T47D (cell line): ENCODE measurements around the gene NEB.

Source experiments
- DNase-seq, 2 experiments: peaks; one replicate each; pipeline versions ENCODE4 v3.0.0 to v3.0.0-alpha.2; 2011 to 2012; ENCODE audit warnings: low read depth in 1 of 2, low spot score in 1 of 2
- JUND ChIP-seq: IDR thresholded peaks from 2 replicates; pipeline ENCODE4 v1.6.1; 2012; ENCODE audit warnings: low read depth
- in situ Hi-C: cut with HindIII; loops from 2 replicates; pipeline ENCODE4 v1.10.0; 2016; ENCODE audit warnings: low sequenced_read_pairs, low pct_unique_long_range_greater_than_20kb

Gene NEB

GRCh38 chr2:151506170-151506569 is 228.1 kb downstream of the NEB start:
- in situ Hi-C loops = no loop called here
- TF ChIP-seq JUND = no peak
- no peak for DNase-seq

GRCh38 chr2:151498178-151498577 is 236.1 kb downstream of the NEB start:
- no peak for TF ChIP-seq JUND
- in situ Hi-C loops = no loop called here
- no peak for DNase-seq

GRCh38 chr2:151491496-151491895 is 242.8 kb downstream of the NEB start:
- DNase-seq = no peak
- no peak for TF ChIP-seq JUND
- in situ Hi-C loops = no loop called here

- in situ Hi-C loops = no loop called here
- no peak for TF ChIP-seq JUND
- no peak for DNase-seq
Measured at GRCh38 chr2:151490276-151490675, 244.0 kb downstream of the NEB start.

- no peak for DNase-seq
- in situ Hi-C loops = no loop called here
- no peak for TF ChIP-seq JUND
Measured at GRCh38 chr2:151486053-151486452, 248.2 kb downstream of the NEB start.

GRCh38 chr2:151484100-151484499 is 250.2 kb downstream of the NEB start:
- in situ Hi-C loops = no loop called here
- no peak for TF ChIP-seq JUND
- DNase-seq = no peak

- no peak for TF ChIP-seq JUND
- in situ Hi-C loops = no loop called here
- DNase-seq = no peak
Measured at GRCh38 chr2:151483546-151483945, 250.7 kb downstream of the NEB start.

GRCh38 chr2:151482171-151482725 is 252.0 kb downstream of the NEB start:
- no peak for TF ChIP-seq JUND
- in situ Hi-C loops = no loop called here
- no peak for DNase-seq

- TF ChIP-seq JUND = no peak
- in situ Hi-C loops = no loop called here
- DNase-seq = no peak
Measured at GRCh38 chr2:151481744-151482143, 252.5 kb downstream of the NEB start.

GRCh38 chr2:151478011-151478410 is 256.3 kb downstream of the NEB start:
- no peak for DNase-seq
- in situ Hi-C loops = no loop called here
- TF ChIP-seq JUND = no peak

GRCh38 chr2:151476287-151476686 is 258.0 kb downstream of the NEB start:
- in situ Hi-C loops = no loop called here
- DNase-seq = no peak
- no peak for TF ChIP-seq JUND

- no peak for DNase-seq
- no peak for TF ChIP-seq JUND
- in situ Hi-C loops = no loop called here
Measured at GRCh38 chr2:151475071-151475470, 259.2 kb downstream of the NEB start.

- TF ChIP-seq JUND = no peak
- DNase-seq = no peak
- in situ Hi-C loops = no loop called here
Measured at GRCh38 chr2:151472966-151473365, 261.3 kb downstream of the NEB start.

- no peak for DNase-seq
- in situ Hi-C loops = no loop called here
- TF ChIP-seq JUND = no peak
Measured at GRCh38 chr2:151470556-151470955, 263.7 kb downstream of the NEB start.
